Mammary epithelial cell (primary cell): ENCODE measurements around the gene SLC38A3.

ENCODE experiments used
- CTCF ChIP-seq, 2 donors: IDR thresholded peaks in 1 of 2; conservative IDR thresholded peaks in 1 of 2; 2 replicates each; pipeline ENCODE4 v1.5.1; 2011 to 2012; ENCODE audit warnings: inconsistent platforms in 2 of 2, low read length in 2 of 2, mild to moderate bottlenecking in 2 of 2, control low read depth in 1 of 2, low read depth in 1 of 2; ENCODE audit not compliant: insufficient read depth in 1 of 2; ENCODE audit errors: extremely low read depth in 1 of 2
- EZH2 ChIP-seq: IDR thresholded peaks from 2 replicates; pipeline ENCODE4 v1.6.1; 2012; ENCODE audit warnings: low read length, inconsistent platforms, borderline replicate concordance

- TF ChIP-seq CTCF (conservative IDR thresholded peaks at IDR 0.05 in 1 of 2, IDR thresholded peaks at IDR 0.05 in 1 of 2; ENCODE audit: extremely low read depth in 1 of 2, insufficient read depth in 1 of 2, low read depth in 1 of 2, low read length in 2 of 2) (no peak), EZH2 (no peak)
Observed at GRCh38 chr3:50212971-50213370, 7.9 kb downstream of the SLC38A3 start.
